ENCODE data around the gene TWF1.

DNA sequence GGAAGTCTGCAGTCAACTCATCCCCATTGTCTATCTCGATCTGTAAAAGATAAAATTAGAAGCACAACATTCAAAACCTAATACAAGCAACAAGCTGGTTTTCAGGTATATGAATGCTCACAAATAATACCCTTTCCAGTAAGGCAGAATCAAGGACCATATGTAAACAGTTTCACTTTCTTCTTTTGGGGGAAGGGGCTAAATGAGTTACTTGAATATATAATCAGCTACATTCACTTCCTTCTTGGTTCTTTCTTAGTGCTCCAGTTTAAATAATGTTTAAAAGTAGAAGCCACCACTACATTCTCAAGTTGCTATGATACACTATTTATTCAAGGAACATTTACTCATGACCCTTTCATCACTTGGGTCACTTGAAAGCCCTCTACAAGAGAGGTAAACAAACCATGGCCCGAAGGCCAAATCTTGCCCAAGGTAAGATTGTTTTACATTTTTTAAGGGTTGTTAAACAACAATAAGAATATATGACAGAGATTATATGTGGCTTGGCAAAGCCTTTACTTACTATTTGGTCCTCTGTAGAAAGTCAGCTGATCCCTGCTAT lies 10.3 kb downstream of the TWF1 start:
- TF ChIP-seq, protein P1, sequence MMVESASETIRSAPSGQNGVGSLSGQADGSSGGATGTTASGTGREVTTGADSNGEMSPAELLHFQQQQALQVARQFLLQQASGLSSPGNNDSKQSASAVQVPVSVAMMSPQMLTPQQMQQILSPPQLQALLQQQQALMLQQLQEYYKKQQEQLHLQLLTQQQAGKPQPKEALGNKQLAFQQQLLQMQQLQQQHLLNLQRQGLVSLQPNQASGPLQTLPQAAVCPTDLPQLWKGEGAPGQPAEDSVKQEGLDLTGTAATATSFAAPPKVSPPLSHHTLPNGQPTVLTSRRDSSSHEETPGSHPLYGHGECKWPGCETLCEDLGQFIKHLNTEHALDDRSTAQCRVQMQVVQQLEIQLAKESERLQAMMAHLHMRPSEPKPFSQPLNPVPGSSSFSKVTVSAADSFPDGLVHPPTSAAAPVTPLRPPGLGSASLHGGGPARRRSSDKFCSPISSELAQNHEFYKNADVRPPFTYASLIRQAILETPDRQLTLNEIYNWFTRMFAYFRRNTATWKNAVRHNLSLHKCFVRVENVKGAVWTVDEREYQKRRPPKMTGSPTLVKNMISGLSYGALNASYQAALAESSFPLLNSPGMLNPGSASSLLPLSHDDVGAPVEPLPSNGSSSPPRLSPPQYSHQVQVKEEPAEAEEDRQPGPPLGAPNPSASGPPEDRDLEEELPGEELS (CRISPR knock-in tag; IDR thresholded peaks at IDR 0.05), result no peak
- TF ChIP-seq ZNF423 (CRISPR knock-in tag; IDR thresholded peaks at IDR 0.05), result no peak
- TF ChIP-seq, protein P2, sequence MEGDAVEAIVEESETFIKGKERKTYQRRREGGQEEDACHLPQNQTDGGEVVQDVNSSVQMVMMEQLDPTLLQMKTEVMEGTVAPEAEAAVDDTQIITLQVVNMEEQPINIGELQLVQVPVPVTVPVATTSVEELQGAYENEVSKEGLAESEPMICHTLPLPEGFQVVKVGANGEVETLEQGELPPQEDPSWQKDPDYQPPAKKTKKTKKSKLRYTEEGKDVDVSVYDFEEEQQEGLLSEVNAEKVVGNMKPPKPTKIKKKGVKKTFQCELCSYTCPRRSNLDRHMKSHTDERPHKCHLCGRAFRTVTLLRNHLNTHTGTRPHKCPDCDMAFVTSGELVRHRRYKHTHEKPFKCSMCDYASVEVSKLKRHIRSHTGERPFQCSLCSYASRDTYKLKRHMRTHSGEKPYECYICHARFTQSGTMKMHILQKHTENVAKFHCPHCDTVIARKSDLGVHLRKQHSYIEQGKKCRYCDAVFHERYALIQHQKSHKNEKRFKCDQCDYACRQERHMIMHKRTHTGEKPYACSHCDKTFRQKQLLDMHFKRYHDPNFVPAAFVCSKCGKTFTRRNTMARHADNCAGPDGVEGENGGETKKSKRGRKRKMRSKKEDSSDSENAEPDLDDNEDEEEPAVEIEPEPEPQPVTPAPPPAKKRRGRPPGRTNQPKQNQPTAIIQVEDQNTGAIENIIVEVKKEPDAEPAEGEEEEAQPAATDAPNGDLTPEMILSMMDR (IDR thresholded peaks at IDR 0.05), result no peak
- no peak for TF ChIP-seq ZNF317 (CRISPR knock-in tag; IDR thresholded peaks at IDR 0.05; ENCODE audit: borderline replicate concordance, low read depth)
- TF ChIP-seq, protein P3, sequence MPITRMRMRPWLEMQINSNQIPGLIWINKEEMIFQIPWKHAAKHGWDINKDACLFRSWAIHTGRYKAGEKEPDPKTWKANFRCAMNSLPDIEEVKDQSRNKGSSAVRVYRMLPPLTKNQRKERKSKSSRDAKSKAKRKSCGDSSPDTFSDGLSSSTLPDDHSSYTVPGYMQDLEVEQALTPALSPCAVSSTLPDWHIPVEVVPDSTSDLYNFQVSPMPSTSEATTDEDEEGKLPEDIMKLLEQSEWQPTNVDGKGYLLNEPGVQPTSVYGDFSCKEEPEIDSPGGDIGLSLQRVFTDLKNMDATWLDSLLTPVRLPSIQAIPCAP (CRISPR knock-in tag; IDR thresholded peaks at IDR 0.05), result no peak
- no peak for TF ChIP-seq IRF2 (CRISPR knock-in tag; IDR thresholded peaks at IDR 0.05; ENCODE audit: borderline replicate concordance, low read depth)
- no peak for TF ChIP-seq NFATC4 (CRISPR knock-in tag; IDR thresholded peaks at IDR 0.05)
- no peak for TF ChIP-seq SP1 (CRISPR knock-in tag; conservative IDR thresholded peaks at IDR 0.05)
- TF ChIP-seq RELA (CRISPR knock-in tag; IDR thresholded peaks at IDR 0.05; ENCODE audit: borderline replicate concordance), result no peak

All from WTC11 (cell line).